ENCODE data around the gene AIF1.

The AIF1 gene

GRCh38 chr6:31614684-31615578 is at the start of gene AIF1:
AIF1 (plus strand) TSS chr6:31615234; CDS start chr6:31615330, 96 bp downstream.
- DNase-seq (ENCODE audit: low read depth), result no peak

GRCh38 chr6:31567531-31568370 is 47.3 kb upstream of the AIF1 start:
- no peak for DNase-seq (ENCODE audit: low read depth)

GRCh38 chr6:31568537-31568961 is 46.5 kb upstream of the AIF1 start:
- DNase-seq (ENCODE audit: low read depth), result no peak

GRCh38 chr6:31569861-31570536 is 45.0 kb upstream of the AIF1 start:
- DNase-seq (ENCODE audit: low read depth), result no peak

- DNase-seq (ENCODE audit: low read depth), result no peak
Observed at GRCh38 chr6:31572041-31572911, 42.8 kb upstream of the AIF1 start, which contains the start of gene LTA. LTA (plus strand) TSS chr6:31572289; CDS start chr6:31572743, 454 bp downstream.

- no peak for DNase-seq (ENCODE audit: low read depth)
Observed at GRCh38 chr6:31573239-31574105, 41.6 kb upstream of the AIF1 start.

GRCh38 chr6:31574106-31575061 is 40.6 kb upstream of the AIF1 start:
- DNase-seq (ENCODE audit: low read depth), result no peak

- no peak for DNase-seq (ENCODE audit: low read depth)
Observed at GRCh38 chr6:31575335-31575901, 39.6 kb upstream of the AIF1 start, which contains the start of gene TNF. TNF (plus strand) TSS chr6:31575565; CDS start chr6:31575742, 177 bp downstream.

GRCh38 chr6:31575952-31576685 is 38.9 kb upstream of the AIF1 start:
- DNase-seq (ENCODE audit: low read depth), result no peak

GRCh38 chr6:31576897-31577578 is 38.0 kb upstream of the AIF1 start:
- no peak for DNase-seq (ENCODE audit: low read depth)

- DNase-seq (ENCODE audit: low read depth), result no peak
Observed at GRCh38 chr6:31577579-31577966, 37.5 kb upstream of the AIF1 start.

GRCh38 chr6:31578184-31579118 is 36.6 kb upstream of the AIF1 start:
- DNase-seq (ENCODE audit: low read depth), result no peak

GRCh38 chr6:31579119-31579505 is 35.9 kb upstream of the AIF1 start:
- DNase-seq (ENCODE audit: low read depth), result no peak

- DNase-seq (ENCODE audit: low read depth), result no peak
Observed at GRCh38 chr6:31579546-31580437, 35.2 kb upstream of the AIF1 start.

GRCh38 chr6:31580438-31580740 is 34.6 kb upstream of the AIF1 start:
- no peak for DNase-seq (ENCODE audit: low read depth)
